PC-9 (cell line): Measurements from ENCODE around the gene LRMDA. TPM values are rescaled to one million over a fixed set of nuclear protein-coding genes. Genes with fewer than 3 reads are reported as not detected.

Source experiments
- BruUV-seq: library from RNA; stranded (reverse); fragments of 400-500 nt; replicated peaks from 2 replicates; lab custom pipeline; 2021; lab: Mats Ljungman, UMichigan
- CTCF ChIA-PET: fragments of 300-600 bp; sonication (Branson Sonifier 250); formaldehyde crosslinking; loops from one replicate; lab custom pipeline; 2022; ENCODE audit warnings: antibody characterized with exemption; lab: Charles Lee
- POLR2A ChIA-PET: fragments of 300-600 bp; sonication (Branson Sonifier 250); formaldehyde crosslinking; loops from one replicate; lab custom pipeline; 2022; ENCODE audit warnings: antibody characterized with exemption; ENCODE audit not compliant: unreplicated experiment; lab: Charles Lee
- DNase-seq, 2 experiments: peaks; one replicate each; pipeline versions ENCODE4 v3.0.0 to v3.0.0-alpha.2; 2015 to 2022; ENCODE audit warnings: mixed read lengths in 1 of 2
- H2AFZ ChIP-seq: fragments of 200-600 bp; sonication (generic); 2 replicates; pipeline ENCODE4 v1.8.1; 2017; ENCODE audit warnings: antibody characterized with exemption
- H3F3A ChIP-seq: fragments of 200-600 bp; sonication (generic); 2 replicates; pipeline ENCODE4 v1.8.1; 2017; ENCODE audit warnings: antibody characterized with exemption, mild to moderate bottlenecking, low read depth; ENCODE audit not compliant: insufficient read depth
- H3K27ac ChIP-seq: fragments of 200-600 bp; sonication (generic); 2 replicates; pipeline ENCODE4 v1.6.1; 2016; ENCODE audit warnings: mixed run types
- H3K27me3 ChIP-seq: fragments of 200-600 bp; sonication (generic); 2 replicates; pipeline ENCODE4 v1.6.1; 2016; ENCODE audit warnings: low read depth, mixed run types; ENCODE audit not compliant: insufficient read depth
- H3K36me3 ChIP-seq: fragments of 200-600 bp; sonication (generic); 2 replicates; pipeline ENCODE4 v1.6.1; 2016; ENCODE audit warnings: low read depth, mixed run types
- H3K4me1 ChIP-seq: fragments of 200-600 bp; sonication (generic); replicated peaks from 2 replicates; pipeline ENCODE4 v1.6.1; 2016; ENCODE audit warnings: mixed run types; ENCODE audit not compliant: insufficient read depth
- H3K4me2 ChIP-seq: fragments of 200-600 bp; sonication (generic); 2 replicates; pipeline ENCODE4 v1.6.1; 2017; ENCODE audit warnings: mixed run types
- H3K4me3 ChIP-seq: fragments of 200-600 bp; sonication (generic); 2 replicates; pipeline ENCODE4 v1.6.1; 2016; ENCODE audit warnings: mixed run types
- H3K79me2 ChIP-seq: fragments of 200-600 bp; sonication (generic); 2 replicates; pipeline ENCODE4 v1.6.1; 2017; ENCODE audit warnings: low read depth, mixed run types
- H3K9me2 ChIP-seq: fragments of 200-600 bp; sonication (generic); 2 replicates; pipeline ENCODE4 v1.8.1; 2017; ENCODE audit warnings: mild to moderate bottlenecking; ENCODE audit not compliant: insufficient read depth
- H3K9me3 ChIP-seq: fragments of 200-600 bp; sonication (generic); 2 replicates; pipeline ENCODE4 v1.8.1; 2016; ENCODE audit warnings: low read depth; ENCODE audit not compliant: insufficient read depth
- H4K20me1 ChIP-seq: fragments of 200-600 bp; sonication (generic); 2 replicates; pipeline ENCODE4 v1.8.1; 2017; ENCODE audit not compliant: insufficient read depth
- EZH2 ChIP-seq: fragments of 200-600 bp; sonication (generic); IDR thresholded peaks from 2 replicates; pipeline ENCODE4 v1.8.0; 2017; ENCODE audit warnings: antibody characterized with exemption, low read depth
- intact Hi-C: fragments of 100-400 bp; cut with micrococcal nuclease; formaldehyde crosslinking; loops from one replicate; pipeline ENCODE4 v1.10.0; 2022; ENCODE audit not compliant: unreplicated experiment
- total RNA-seq: library from RNA; stranded (reverse); gene quantifications from 2 replicates; pipeline ENCODE4 v1.2.3, GENCODE V29; 2021
- TF ChIP-seq, protein P1 (sequence below): fragments of 200-600 bp; sonication (generic); conservative IDR thresholded peaks from 2 replicates; pipeline ENCODE4 v1.6.1; 2017; ENCODE audit warnings: mixed run types, antibody characterized with exemption, mild to moderate bottlenecking, moderate library complexity

The LRMDA gene
- total RNA-seq, 1 experiment from 2014 or later = not detected

DNA sequence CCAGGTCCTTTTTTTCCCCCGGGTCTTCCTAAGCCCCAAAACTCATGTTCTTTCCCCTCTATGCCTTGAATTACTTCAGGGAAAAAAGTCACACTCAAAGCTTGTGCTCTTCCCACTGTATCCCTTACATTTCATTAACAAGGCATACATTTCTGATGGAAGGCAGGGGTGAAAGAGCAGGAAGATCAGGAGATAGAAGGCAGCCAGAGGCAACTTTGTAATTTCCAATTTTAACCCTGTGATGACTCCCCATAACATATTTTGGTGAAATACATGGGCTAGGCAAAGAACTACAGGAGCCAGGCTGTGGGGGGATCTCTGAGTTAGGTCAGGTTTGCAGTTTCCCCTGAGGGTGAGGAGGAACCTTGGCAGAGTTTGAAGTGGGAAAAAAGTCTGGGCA, 635.0 kb downstream of the LRMDA start:
- DNase-seq = no peak
- H3F3A ChIP-seq = no peaks in the 10 kb centered on the region
- ChIA-PET CTCF (no interaction called here), POLR2A (no interaction called here)
- no peaks in the 10 kb centered on the region for H3K36me3 ChIP-seq
- no TSS peak for BruUV-seq
- no peaks in the 10 kb centered on the region for H3K4me1 ChIP-seq
- H2AFZ ChIP-seq = no peak overlapping the region
- no peaks in the 10 kb centered on the region for H3K9me2 ChIP-seq
- no peaks in the 10 kb centered on the region for H3K27me3 ChIP-seq
- H3K4me3 ChIP-seq = no peak overlapping the region
- H3K27ac ChIP-seq = no peak overlapping the region
- H3K79me2 ChIP-seq = no peaks in the 10 kb centered on the region
- no peaks in the 10 kb centered on the region for H3K9me3 ChIP-seq
- TF ChIP-seq, protein P1, sequence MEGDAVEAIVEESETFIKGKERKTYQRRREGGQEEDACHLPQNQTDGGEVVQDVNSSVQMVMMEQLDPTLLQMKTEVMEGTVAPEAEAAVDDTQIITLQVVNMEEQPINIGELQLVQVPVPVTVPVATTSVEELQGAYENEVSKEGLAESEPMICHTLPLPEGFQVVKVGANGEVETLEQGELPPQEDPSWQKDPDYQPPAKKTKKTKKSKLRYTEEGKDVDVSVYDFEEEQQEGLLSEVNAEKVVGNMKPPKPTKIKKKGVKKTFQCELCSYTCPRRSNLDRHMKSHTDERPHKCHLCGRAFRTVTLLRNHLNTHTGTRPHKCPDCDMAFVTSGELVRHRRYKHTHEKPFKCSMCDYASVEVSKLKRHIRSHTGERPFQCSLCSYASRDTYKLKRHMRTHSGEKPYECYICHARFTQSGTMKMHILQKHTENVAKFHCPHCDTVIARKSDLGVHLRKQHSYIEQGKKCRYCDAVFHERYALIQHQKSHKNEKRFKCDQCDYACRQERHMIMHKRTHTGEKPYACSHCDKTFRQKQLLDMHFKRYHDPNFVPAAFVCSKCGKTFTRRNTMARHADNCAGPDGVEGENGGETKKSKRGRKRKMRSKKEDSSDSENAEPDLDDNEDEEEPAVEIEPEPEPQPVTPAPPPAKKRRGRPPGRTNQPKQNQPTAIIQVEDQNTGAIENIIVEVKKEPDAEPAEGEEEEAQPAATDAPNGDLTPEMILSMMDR = no peak
- no peak for TF ChIP-seq EZH2
- no peaks in the 10 kb centered on the region for H4K20me1 ChIP-seq
- intact Hi-C loops = no loop called here
- no peak overlapping the region for H3K4me2 ChIP-seq

DNA sequence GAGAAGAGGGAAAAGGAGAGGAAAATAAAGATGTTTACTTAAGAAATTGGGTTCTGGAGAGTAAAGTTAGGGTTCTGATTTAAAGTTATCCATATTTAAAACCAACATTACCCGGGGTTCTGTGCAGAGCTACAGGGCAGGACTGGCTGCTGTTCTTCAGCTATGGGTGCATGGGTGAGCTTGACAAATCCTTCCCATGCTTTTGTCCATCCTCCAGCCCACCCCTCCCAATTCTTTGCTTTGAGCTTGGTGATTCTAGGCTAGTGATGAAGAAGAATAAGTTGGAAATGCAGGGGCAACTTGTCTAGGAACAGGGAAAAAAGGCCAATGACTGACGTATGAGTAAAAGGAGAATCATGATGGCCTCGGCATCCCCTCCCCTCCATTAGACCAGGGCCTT, 636.0 kb downstream of the LRMDA start:
- Histone ChIP-seq H3K36me3 (no peaks in the 10 kb centered on the region), H3K4me1 (no peaks in the 10 kb centered on the region), H3K79me2 (no peaks in the 10 kb centered on the region), H3K4me2 (no peak overlapping the region), H3K27me3 (no peaks in the 10 kb centered on the region), H3K4me3 (no peak overlapping the region), H3K9me3 (no peaks in the 10 kb centered on the region), H3K27ac (no peak overlapping the region), H2AFZ (no peak overlapping the region), H3F3A (no peaks in the 10 kb centered on the region), H3K9me2 (no peaks in the 10 kb centered on the region), H4K20me1 (no peaks in the 10 kb centered on the region)
- ChIA-PET CTCF (interaction anchor here (0.6 kb wide), 1 partner anchor 130 kb away, joined by 3 read pairs; no protein-coding TSS in a partner anchor), POLR2A (interaction anchor here (0.5 to 0.6 kb wide), 2 partner anchors 111 to 271 kb away, joined by 4 to 10 read pairs; no protein-coding TSS in a partner anchor)
- intact Hi-C loops = no loop called here
- TF ChIP-seq, protein P1 = no peak
- TF ChIP-seq EZH2 = no peak
- no peak for DNase-seq
- BruUV-seq = no TSS peak

DNA sequence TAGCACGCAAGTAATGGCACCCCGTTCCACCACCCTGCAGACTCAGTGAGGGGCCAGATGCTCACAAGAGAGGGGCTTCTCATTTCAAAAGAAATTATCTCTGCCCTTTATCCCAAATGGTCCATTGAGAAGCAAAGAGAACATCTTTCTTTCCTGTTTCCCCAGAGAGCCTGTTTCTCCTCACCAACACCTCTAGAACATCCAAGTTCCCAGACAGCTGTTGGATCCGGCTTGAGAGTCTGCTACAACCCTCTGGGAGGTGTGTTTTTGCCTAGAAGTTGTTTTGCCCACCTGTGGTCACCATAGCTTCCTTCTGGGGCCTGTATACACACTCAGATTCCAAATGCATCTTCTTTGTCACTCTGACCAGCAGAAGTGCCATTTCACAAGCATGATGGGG, 637.4 kb downstream of the LRMDA start:
- no peak overlapping the region for H3K4me2 ChIP-seq
- intact Hi-C loops = no loop called here
- no peak overlapping the region for H2AFZ ChIP-seq
- H3K27me3 ChIP-seq = no peaks in the 10 kb centered on the region
- no peaks in the 10 kb centered on the region for H3K9me3 ChIP-seq
- H3K4me1 ChIP-seq = no peaks in the 10 kb centered on the region
- no peaks in the 10 kb centered on the region for H3K79me2 ChIP-seq
- CTCF ChIA-PET = no interaction called here
- H3K9me2 ChIP-seq = no peaks in the 10 kb centered on the region
- H3K4me3 ChIP-seq = no peak overlapping the region
- H3F3A ChIP-seq = no peaks in the 10 kb centered on the region
- H4K20me1 ChIP-seq = no peaks in the 10 kb centered on the region
- no peak for DNase-seq
- no TSS peak for BruUV-seq
- POLR2A ChIA-PET = interaction anchor here (0.6 kb wide), 1 partner anchor 641 kb away, joined by 3 read pairs; no protein-coding TSS in a partner anchor
- H3K36me3 ChIP-seq = no peaks in the 10 kb centered on the region
- TF ChIP-seq EZH2 = no peak
- TF ChIP-seq, protein P1 = no peak
- no peak overlapping the region for H3K27ac ChIP-seq
